ENCODE data around the gene IGDCC3.

DNA sequence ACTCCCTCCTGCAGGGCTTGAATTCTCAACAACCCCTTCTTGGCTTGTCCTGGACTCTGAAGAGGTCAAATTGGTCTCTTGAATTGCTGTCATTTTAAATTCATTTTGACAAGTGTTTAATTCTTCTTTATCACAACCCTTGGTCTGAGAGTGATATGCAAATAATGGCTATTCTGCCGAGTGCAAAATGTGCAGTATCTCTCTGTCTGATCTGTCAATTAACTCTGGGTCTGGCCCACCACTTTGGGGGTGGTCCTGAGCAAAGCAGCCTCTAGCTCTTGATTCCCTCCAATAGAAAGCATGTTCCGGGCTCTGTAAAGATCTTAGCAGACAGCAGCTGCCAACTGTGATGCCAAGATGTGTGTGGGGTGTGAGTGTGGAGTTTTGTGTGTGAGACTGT is 2.2 kb upstream of the IGDCC3 start:
- TF ChIP-seq POLR2AphosphoS5 (IDR thresholded peaks at IDR 0.05) (no peak), EP300 (IDR thresholded peaks at IDR 0.05) (no peak), POLR2A (IDR thresholded peaks at IDR 0.05) (no peak)
- TF ChIP-seq, protein P1, sequence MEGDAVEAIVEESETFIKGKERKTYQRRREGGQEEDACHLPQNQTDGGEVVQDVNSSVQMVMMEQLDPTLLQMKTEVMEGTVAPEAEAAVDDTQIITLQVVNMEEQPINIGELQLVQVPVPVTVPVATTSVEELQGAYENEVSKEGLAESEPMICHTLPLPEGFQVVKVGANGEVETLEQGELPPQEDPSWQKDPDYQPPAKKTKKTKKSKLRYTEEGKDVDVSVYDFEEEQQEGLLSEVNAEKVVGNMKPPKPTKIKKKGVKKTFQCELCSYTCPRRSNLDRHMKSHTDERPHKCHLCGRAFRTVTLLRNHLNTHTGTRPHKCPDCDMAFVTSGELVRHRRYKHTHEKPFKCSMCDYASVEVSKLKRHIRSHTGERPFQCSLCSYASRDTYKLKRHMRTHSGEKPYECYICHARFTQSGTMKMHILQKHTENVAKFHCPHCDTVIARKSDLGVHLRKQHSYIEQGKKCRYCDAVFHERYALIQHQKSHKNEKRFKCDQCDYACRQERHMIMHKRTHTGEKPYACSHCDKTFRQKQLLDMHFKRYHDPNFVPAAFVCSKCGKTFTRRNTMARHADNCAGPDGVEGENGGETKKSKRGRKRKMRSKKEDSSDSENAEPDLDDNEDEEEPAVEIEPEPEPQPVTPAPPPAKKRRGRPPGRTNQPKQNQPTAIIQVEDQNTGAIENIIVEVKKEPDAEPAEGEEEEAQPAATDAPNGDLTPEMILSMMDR (IDR thresholded peaks at IDR 0.05), result no peak
